SK-N-SH (cell line): Measurements from ENCODE around the gene CEACAM4. TPM values are rescaled to one million over a fixed set of nuclear protein-coding genes. Genes with fewer than 3 reads are reported as not detected.
"Not testable (repeated sequence)": the region's sequence is repeated elsewhere in the genome, so short reads cannot be mapped to it uniquely, and the experiment has no call there.

ENCODE experiments used
- CTCF ChIA-PET: fragments of 300-600, 350-600 bp; formaldehyde crosslinking; extraction: SDS; loops from one replicate; lab custom pipeline; 2021; lab: Yijun Ruan, JAX
- POLR2A ChIA-PET: fragments of 350-600 bp; sonication (Branson Sonifier 250); formaldehyde crosslinking; extraction: SDS; loops from one replicate; lab custom pipeline; 2020; ENCODE audit warnings: antibody characterized with exemption, inconsistent platforms; lab: Yijun Ruan, JAX
- DNase-seq: peaks from one replicate; pipeline ENCODE4 v3.0.0; 2012
- H2AFZ ChIP-seq: fragments of 200-600 bp; sonication (generic); 2 replicates; pipeline ENCODE4 v1.8.1; 2016; ENCODE audit warnings: antibody characterized with exemption, mild to moderate bottlenecking, low read depth
- H3F3A ChIP-seq: fragments of 200-600 bp; sonication (generic); replicated peaks from 2 replicates; pipeline ENCODE3; 2016; ENCODE audit warnings: antibody characterized with exemption, mild to moderate bottlenecking; ENCODE audit not compliant: insufficient read depth
- H3K27ac ChIP-seq, 2 experiments: fragments of 200-500 bp in 1 of 2; fragments of 200-600 bp in 1 of 2; sonication (Bioruptor generic) in 1 of 2; sonication (generic), shearing (Covaris generic) in 1 of 2; 2 replicates each; pipeline versions ENCODE4 v1.5.1 to v1.6.1; 2014 to 2016; ENCODE audit warnings: low read depth in 2 of 2, inconsistent platforms in 1 of 2, low read length in 1 of 2, mild to moderate bottlenecking in 1 of 2, mixed read lengths in 1 of 2
- H3K27me3 ChIP-seq: fragments of 200-600 bp; sonication (generic), shearing (Covaris generic); 2 replicates; pipeline ENCODE4 v1.6.1; 2016; ENCODE audit warnings: mixed run types; ENCODE audit not compliant: insufficient read depth
- H3K36me3 ChIP-seq, 2 experiments: fragments of 200-500 bp in 1 of 2; fragments of 200-600 bp in 1 of 2; sonication (Bioruptor generic) in 1 of 2; sonication (generic) in 1 of 2; replicated peaks in 1 of 2; 2 replicates each; pipeline versions ENCODE3 to v1.5.1; 2014 to 2016; ENCODE audit warnings: low read length in 1 of 2, mild to moderate bottlenecking in 1 of 2; ENCODE audit not compliant: insufficient read depth in 2 of 2, control insufficient read depth in 1 of 2
- H3K4me1 ChIP-seq, 2 experiments: fragments of 200-500 bp in 1 of 2; fragments of 200-600 bp in 1 of 2; sonication (Bioruptor generic) in 1 of 2; sonication (generic), shearing (Covaris generic) in 1 of 2; 2 replicates each; pipeline versions ENCODE4 v1.5.1 to v1.6.1; 2014 to 2016; ENCODE audit warnings: low read depth in 1 of 2, low read length in 1 of 2, mixed run types in 1 of 2; ENCODE audit not compliant: insufficient read depth in 2 of 2, control insufficient read depth in 1 of 2
- H3K4me2 ChIP-seq: fragments of 200-600 bp; sonication (generic), shearing (Covaris generic); 2 replicates; pipeline ENCODE4 v1.6.1; 2017; ENCODE audit warnings: mixed run types
- H3K4me3 ChIP-seq, 2 experiments: fragments of 200-500 bp in 1 of 2; fragments of 200-600 bp in 1 of 2; sonication (Bioruptor generic) in 1 of 2; sonication (generic), shearing (Covaris generic) in 1 of 2; 2 replicates each; pipeline versions ENCODE4 v1.5.1 to v1.8.1; 2014 to 2016; ENCODE audit warnings: low read depth in 2 of 2, inconsistent platforms in 1 of 2, low read length in 1 of 2, mild to moderate bottlenecking in 1 of 2, mixed read lengths in 1 of 2, moderate library complexity in 1 of 2
- H3K79me2 ChIP-seq: fragments of 200-600 bp; sonication (generic); 2 replicates; pipeline ENCODE4 v1.8.1; 2017; ENCODE audit warnings: mild to moderate bottlenecking; ENCODE audit not compliant: insufficient read depth
- H3K9ac ChIP-seq: fragments of 200-600 bp; sonication (generic); 2 replicates; pipeline ENCODE4 v1.6.1; 2017; ENCODE audit warnings: mixed run types
- H3K9me2 ChIP-seq: fragments of 200-600 bp; sonication (generic); 2 replicates; pipeline ENCODE4 v1.6.1; 2017; ENCODE audit warnings: mixed run types
- H3K9me3 ChIP-seq: fragments of 200-600 bp; sonication (generic); 2 replicates; pipeline ENCODE4 v1.6.1; 2017; ENCODE audit warnings: mixed run types, mild to moderate bottlenecking, moderate library complexity
- H4K20me1 ChIP-seq: fragments of 200-600 bp; sonication (generic); 2 replicates; pipeline ENCODE4 v1.6.1; 2017; ENCODE audit warnings: mild to moderate bottlenecking, mixed run types; ENCODE audit not compliant: insufficient read depth
- ELF1 ChIP-seq: IDR thresholded peaks from 2 replicates; pipeline ENCODE4 v1.4.0; 2012
- EP300 ChIP-seq, 2 experiments: IDR thresholded peaks; 2 replicates each; pipeline versions ENCODE4 v1.4.0 to v1.6.1; 2012; ENCODE audit warnings: borderline replicate concordance in 1 of 2, low read depth in 1 of 2, low read length in 1 of 2
- FOXM1 ChIP-seq: IDR thresholded peaks from 2 replicates; pipeline ENCODE4 v1.4.0; 2012; ENCODE audit warnings: low read depth, mild to moderate bottlenecking
- JUND ChIP-seq: IDR thresholded peaks from 2 replicates; pipeline ENCODE4 v1.4.0; 2012
- MEF2A ChIP-seq: IDR thresholded peaks from 2 replicates; pipeline ENCODE4 v1.4.0; 2012; ENCODE audit warnings: low read depth, borderline replicate concordance
- MXI1 ChIP-seq: IDR thresholded peaks from 2 replicates; pipeline ENCODE4 v1.6.1; 2012; ENCODE audit warnings: mild to moderate bottlenecking, low read depth, low read length, improper control_type of control experiment
- NRF1 ChIP-seq: IDR thresholded peaks from 2 replicates; pipeline ENCODE4 v1.6.1; 2012; ENCODE audit warnings: low read depth, mild to moderate bottlenecking, low read length
- POLR2AphosphoS5 ChIP-seq: IDR thresholded peaks from 2 replicates; pipeline ENCODE4 v1.6.1; 2012; ENCODE audit warnings: low read depth, low read length
- USF1 ChIP-seq: IDR thresholded peaks from 2 replicates; pipeline ENCODE4 v1.4.0; 2012; ENCODE audit warnings: low read depth, borderline replicate concordance
- WGBS: methylation state at CpG from one replicate; pipeline ENCODE4 v1.1.6; 2017; ENCODE audit warnings: low lambda C conversion rate; 5-methylcytosine and 5-hydroxymethylcytosine counted together
- polyA plus RNA-seq, 3 experiments: library from polyadenylated mRNA; depleted of rRNA; stranded (reverse); fragments of >200 nt; gene quantifications; 2 replicates each; pipeline ENCODE4 v1.2.3, GENCODE V29; 2012
- TF ChIP-seq, protein P1 (sequence below): IDR thresholded peaks from 2 replicates; pipeline ENCODE4; 2012
- TF ChIP-seq, protein P2 (sequence below): IDR thresholded peaks from 2 replicates; pipeline ENCODE4 v1.4.0; 2012; ENCODE audit warnings: low read depth
- TF ChIP-seq, protein P3 (sequence below): IDR thresholded peaks from 2 replicates; pipeline ENCODE4 v1.4.0; 2012; ENCODE audit warnings: low read depth, borderline replicate concordance

Gene CEACAM4
- polyA plus RNA-seq, 1 of the 3 experiments (the other 2 are of a cell fraction), result not detected

GRCh38 chr19:41584260-41584810 is 42.5 kb downstream of the CEACAM4 start:
- no peaks in the 10 kb centered on the region for H3K4me1 ChIP-seq
- DNase-seq, result no peak
- no peaks in the 10 kb centered on the region for H3K79me2 ChIP-seq

GRCh38 chr19:41582577-41583182 is 44.2 kb downstream of the CEACAM4 start:
- H3K9me2 ChIP-seq, H3F3A ChIP-seq, H3K27me3 ChIP-seq, H3K4me3 ChIP-seq, H3K36me3 ChIP-seq, DNase-seq, POLR2A ChIA-PET, H3K27ac ChIP-seq, H3K4me2 ChIP-seq, H3K9ac ChIP-seq, H3K79me2 ChIP-seq, H2AFZ ChIP-seq, H3K9me3 ChIP-seq, H3K4me1 ChIP-seq, H4K20me1 ChIP-seq: not testable (repeated sequence)
- CTCF ChIA-PET, result interaction anchor here (1.1 to 1.3 kb wide), 2 partner anchors 12 kb away, joined by 4 to 5 read pairs; no protein-coding TSS in a partner anchor
- 0% methylated on average over 1 of the region's 1 CpG for WGBS

More at GRCh38 chr19:41584260-41584810, 42.5 kb downstream of the CEACAM4 start:
- TF ChIP-seq ELF1 (no peak), NRF1 (no peak), USF1 (no peak), POLR2AphosphoS5 (no peak), MEF2A (no peak), MXI1 (no peak), JUND (no peak), FOXM1 (no peak), EP300 (IDR thresholded peaks at IDR 0.05; ENCODE audit: borderline replicate concordance in 1 of 2, low read depth in 1 of 2, low read length in 1 of 2) (no peak)
- TF ChIP-seq, protein P1, sequence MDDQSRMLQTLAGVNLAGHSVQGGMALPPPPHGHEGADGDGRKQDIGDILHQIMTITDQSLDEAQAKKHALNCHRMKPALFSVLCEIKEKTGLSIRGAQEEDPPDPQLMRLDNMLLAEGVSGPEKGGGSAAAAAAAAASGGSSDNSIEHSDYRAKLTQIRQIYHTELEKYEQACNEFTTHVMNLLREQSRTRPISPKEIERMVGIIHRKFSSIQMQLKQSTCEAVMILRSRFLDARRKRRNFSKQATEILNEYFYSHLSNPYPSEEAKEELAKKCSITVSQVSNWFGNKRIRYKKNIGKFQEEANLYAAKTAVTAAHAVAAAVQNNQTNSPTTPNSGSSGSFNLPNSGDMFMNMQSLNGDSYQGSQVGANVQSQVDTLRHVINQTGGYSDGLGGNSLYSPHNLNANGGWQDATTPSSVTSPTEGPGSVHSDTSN, result no peak
- TF ChIP-seq, protein P2, sequence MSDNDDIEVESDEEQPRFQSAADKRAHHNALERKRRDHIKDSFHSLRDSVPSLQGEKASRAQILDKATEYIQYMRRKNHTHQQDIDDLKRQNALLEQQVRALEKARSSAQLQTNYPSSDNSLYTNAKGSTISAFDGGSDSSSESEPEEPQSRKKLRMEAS, result no peak
- TF ChIP-seq, protein P3, sequence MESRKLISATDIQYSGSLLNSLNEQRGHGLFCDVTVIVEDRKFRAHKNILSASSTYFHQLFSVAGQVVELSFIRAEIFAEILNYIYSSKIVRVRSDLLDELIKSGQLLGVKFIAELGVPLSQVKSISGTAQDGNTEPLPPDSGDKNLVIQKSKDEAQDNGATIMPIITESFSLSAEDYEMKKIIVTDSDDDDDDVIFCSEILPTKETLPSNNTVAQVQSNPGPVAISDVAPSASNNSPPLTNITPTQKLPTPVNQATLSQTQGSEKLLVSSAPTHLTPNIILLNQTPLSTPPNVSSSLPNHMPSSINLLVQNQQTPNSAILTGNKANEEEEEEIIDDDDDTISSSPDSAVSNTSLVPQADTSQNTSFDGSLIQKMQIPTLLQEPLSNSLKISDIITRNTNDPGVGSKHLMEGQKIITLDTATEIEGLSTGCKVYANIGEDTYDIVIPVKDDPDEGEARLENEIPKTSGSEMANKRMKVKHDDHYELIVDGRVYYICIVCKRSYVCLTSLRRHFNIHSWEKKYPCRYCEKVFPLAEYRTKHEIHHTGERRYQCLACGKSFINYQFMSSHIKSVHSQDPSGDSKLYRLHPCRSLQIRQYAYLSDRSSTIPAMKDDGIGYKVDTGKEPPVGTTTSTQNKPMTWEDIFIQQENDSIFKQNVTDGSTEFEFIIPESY, result no peak
- Histone ChIP-seq H3K9me3 (no peaks in the 10 kb centered on the region), H3K36me3 (no peaks in the 10 kb centered on the region), H3K9ac (no peak overlapping the region), H3K27ac (no peak overlapping the region), H3F3A (no peaks in the 10 kb centered on the region), H3K9me2 (no peaks in the 10 kb centered on the region), H3K27me3 (no peaks in the 10 kb centered on the region), H4K20me1 (no peaks in the 10 kb centered on the region), H2AFZ (no peak overlapping the region), H3K4me3 (no peak overlapping the region), H3K4me2 (no peak overlapping the region)
- CTCF ChIA-PET, result interaction anchor here (1.1 kb wide), 1 partner anchor 13 kb away, joined by 3 read pairs; no protein-coding TSS in a partner anchor
- 2% methylated on average over 6 of the region's 6 CpGs for WGBS
- POLR2A ChIA-PET, result no interaction called here

GRCh38 chr19:41581068-41581467 is 45.8 kb downstream of the CEACAM4 start:
- CTCF ChIA-PET, result interaction anchor here (1.7 kb wide), 1 partner anchor 16 kb away, joined by 5 read pairs; no protein-coding TSS in a partner anchor
- H3K9me3 ChIP-seq, H3K27ac ChIP-seq, H3K9me2 ChIP-seq, H3K4me1 ChIP-seq, DNase-seq, H3K4me3 ChIP-seq, POLR2A ChIA-PET, H3K4me2 ChIP-seq, H4K20me1 ChIP-seq, H2AFZ ChIP-seq, H3K9ac ChIP-seq, H3K36me3 ChIP-seq, H3K79me2 ChIP-seq, H3F3A ChIP-seq: not testable (repeated sequence)
- H3K27me3 ChIP-seq, result peaks cover 18% of the 10 kb centered on the region
- WGBS, result 0% methylated on average over 4 of the region's 4 CpGs
